IPS-20b (cell line): ENCODE measurements around the gene SEPSECS.

Source experiments
- H3K27ac ChIP-seq: one replicate; pipeline ENCODE4 v1.5.1; 2013; ENCODE audit warnings: low read length
- H3K27me3 ChIP-seq: 2 replicates; pipeline ENCODE4 v1.6.1; 2013; ENCODE audit warnings: mild to moderate bottlenecking, low read length, inconsistent platforms; ENCODE audit not compliant: insufficient read depth
- H3K36me3 ChIP-seq: 2 replicates; pipeline ENCODE4 v1.6.1; 2013; ENCODE audit warnings: low read depth, mild to moderate bottlenecking, inconsistent platforms, low read length, moderate library complexity; ENCODE audit not compliant: insufficient read depth
- H3K4me1 ChIP-seq: 2 replicates; pipeline ENCODE4 v1.6.1; 2013; ENCODE audit warnings: mild to moderate bottlenecking, control low read depth, inconsistent platforms, low read length, moderate library complexity; ENCODE audit not compliant: insufficient read depth
- H3K4me3 ChIP-seq: 2 replicates; pipeline ENCODE4 v1.5.1; 2013; ENCODE audit warnings: mild to moderate bottlenecking, low read length, inconsistent platforms
- H3K9ac ChIP-seq: 2 replicates; pipeline ENCODE4 v1.6.1; 2013; ENCODE audit warnings: low read depth, mild to moderate bottlenecking, inconsistent platforms, low read length, moderate library complexity
- H3K9me3 ChIP-seq: 2 replicates; pipeline ENCODE4 v1.6.1; 2013; ENCODE audit warnings: mild to moderate bottlenecking, low read depth, low read length, inconsistent platforms; ENCODE audit not compliant: insufficient read depth

Gene SEPSECS

GRCh38 chr4:25107827-25108516 lies 52.3 kb downstream of the SEPSECS start:
- H3K9me3 ChIP-seq, result no peaks in the 10 kb centered on the region
- H3K4me3 ChIP-seq, result no peak overlapping the region
- no peaks in the 10 kb centered on the region for H3K36me3 ChIP-seq
- no peak overlapping the region for H3K9ac ChIP-seq
- no peaks in the 10 kb centered on the region for H3K4me1 ChIP-seq
- no peak overlapping the region for H3K27ac ChIP-seq
- no peaks in the 10 kb centered on the region for H3K27me3 ChIP-seq

- H3K36me3 ChIP-seq, result no peaks in the 10 kb centered on the region
- H3K27ac ChIP-seq, result no peak overlapping the region
- H3K9me3 ChIP-seq, result no peaks in the 10 kb centered on the region
- H3K9ac ChIP-seq, result no peak overlapping the region
- no peaks in the 10 kb centered on the region for H3K27me3 ChIP-seq
- H3K4me3 ChIP-seq, result no peak overlapping the region
- H3K4me1 ChIP-seq, result no peaks in the 10 kb centered on the region
Measured at GRCh38 chr4:25106363-25107151, 53.7 kb downstream of the SEPSECS start.

GRCh38 chr4:25104591-25104990 lies 55.7 kb downstream of the SEPSECS start:
- no peaks in the 10 kb centered on the region for H3K27me3 ChIP-seq
- no peaks in the 10 kb centered on the region for H3K9me3 ChIP-seq
- H3K9ac ChIP-seq, result no peak overlapping the region
- no peak overlapping the region for H3K27ac ChIP-seq
- no peaks in the 10 kb centered on the region for H3K4me1 ChIP-seq
- H3K4me3 ChIP-seq, result no peak overlapping the region
- no peaks in the 10 kb centered on the region for H3K36me3 ChIP-seq

GRCh38 chr4:25103418-25103817 lies 56.8 kb downstream of the SEPSECS start:
- Histone ChIP-seq H3K4me3 (no peak overlapping the region), H3K27ac (no peak overlapping the region), H3K9ac (no peak overlapping the region), H3K27me3 (no peaks in the 10 kb centered on the region), H3K9me3 (no peaks in the 10 kb centered on the region), H3K4me1 (no peaks in the 10 kb centered on the region), H3K36me3 (no peaks in the 10 kb centered on the region)

- no peaks in the 10 kb centered on the region for H3K36me3 ChIP-seq
- H3K4me3 ChIP-seq, result no peak overlapping the region
- no peak overlapping the region for H3K9ac ChIP-seq
- H3K9me3 ChIP-seq, result no peaks in the 10 kb centered on the region
- no peaks in the 10 kb centered on the region for H3K27me3 ChIP-seq
- no peak overlapping the region for H3K27ac ChIP-seq
- H3K4me1 ChIP-seq, result no peaks in the 10 kb centered on the region
Measured at GRCh38 chr4:25101836-25102235, 58.4 kb downstream of the SEPSECS start.

- no peaks in the 10 kb centered on the region for H3K9me3 ChIP-seq
- H3K9ac ChIP-seq, result no peak overlapping the region
- no peaks in the 10 kb centered on the region for H3K27me3 ChIP-seq
- H3K4me3 ChIP-seq, result no peak overlapping the region
- no peaks in the 10 kb centered on the region for H3K4me1 ChIP-seq
- H3K27ac ChIP-seq, result no peak overlapping the region
- no peaks in the 10 kb centered on the region for H3K36me3 ChIP-seq
Measured at GRCh38 chr4:25100710-25101109, 59.5 kb downstream of the SEPSECS start.

GRCh38 chr4:25100021-25100555 lies 60.2 kb downstream of the SEPSECS start:
- H3K36me3 ChIP-seq, result no peaks in the 10 kb centered on the region
- H3K9me3 ChIP-seq, result no peaks in the 10 kb centered on the region
- H3K9ac ChIP-seq, result no peak overlapping the region
- no peak overlapping the region for H3K27ac ChIP-seq
- H3K4me3 ChIP-seq, result no peak overlapping the region
- no peaks in the 10 kb centered on the region for H3K27me3 ChIP-seq
- H3K4me1 ChIP-seq, result no peaks in the 10 kb centered on the region

GRCh38 chr4:25098964-25099891 lies 61.0 kb downstream of the SEPSECS start:
- Histone ChIP-seq H3K9ac (no peak overlapping the region), H3K27me3 (no peaks in the 10 kb centered on the region), H3K36me3 (no peaks in the 10 kb centered on the region), H3K4me3 (no peak overlapping the region), H3K27ac (no peak overlapping the region), H3K4me1 (no peaks in the 10 kb centered on the region), H3K9me3 (no peaks in the 10 kb centered on the region)

- Histone ChIP-seq H3K4me3 (no peak overlapping the region), H3K9ac (no peak overlapping the region), H3K9me3 (peaks cover 13% of the 10 kb centered on the region; the same call in 1 of the 2 replicates), H3K27me3 (no peaks in the 10 kb centered on the region), H3K36me3 (no peaks in the 10 kb centered on the region), H3K27ac (no peak overlapping the region), H3K4me1 (no peaks in the 10 kb centered on the region)
Measured at GRCh38 chr4:25096981-25097443, 63.2 kb downstream of the SEPSECS start.

- Histone ChIP-seq H3K27ac (no peak overlapping the region), H3K4me3 (no peak overlapping the region), H3K9me3 (peaks cover 13% of the 10 kb centered on the region; the same call in 1 of the 2 replicates), H3K36me3 (no peaks in the 10 kb centered on the region), H3K27me3 (no peaks in the 10 kb centered on the region), H3K4me1 (no peaks in the 10 kb centered on the region), H3K9ac (no peak overlapping the region)
Measured at GRCh38 chr4:25096251-25096980, 63.8 kb downstream of the SEPSECS start.

- Histone ChIP-seq H3K4me1 (no peaks in the 10 kb centered on the region), H3K27me3 (no peaks in the 10 kb centered on the region), H3K9ac (no peak overlapping the region), H3K36me3 (no peaks in the 10 kb centered on the region), H3K9me3 (peaks cover 13% of the 10 kb centered on the region; the same call in 1 of the 2 replicates), H3K27ac (no peak overlapping the region), H3K4me3 (no peak overlapping the region)
Measured at GRCh38 chr4:25095837-25096236, 64.4 kb downstream of the SEPSECS start.
